ENCODE data around the gene TXNRD2. TPM values are rescaled to one million over a fixed set of nuclear protein-coding genes. Genes with fewer than 3 reads are reported as not detected.

TXNRD2 gene
- 47.6 and 104 TPM in 2 replicates for total RNA-seq

DNA sequence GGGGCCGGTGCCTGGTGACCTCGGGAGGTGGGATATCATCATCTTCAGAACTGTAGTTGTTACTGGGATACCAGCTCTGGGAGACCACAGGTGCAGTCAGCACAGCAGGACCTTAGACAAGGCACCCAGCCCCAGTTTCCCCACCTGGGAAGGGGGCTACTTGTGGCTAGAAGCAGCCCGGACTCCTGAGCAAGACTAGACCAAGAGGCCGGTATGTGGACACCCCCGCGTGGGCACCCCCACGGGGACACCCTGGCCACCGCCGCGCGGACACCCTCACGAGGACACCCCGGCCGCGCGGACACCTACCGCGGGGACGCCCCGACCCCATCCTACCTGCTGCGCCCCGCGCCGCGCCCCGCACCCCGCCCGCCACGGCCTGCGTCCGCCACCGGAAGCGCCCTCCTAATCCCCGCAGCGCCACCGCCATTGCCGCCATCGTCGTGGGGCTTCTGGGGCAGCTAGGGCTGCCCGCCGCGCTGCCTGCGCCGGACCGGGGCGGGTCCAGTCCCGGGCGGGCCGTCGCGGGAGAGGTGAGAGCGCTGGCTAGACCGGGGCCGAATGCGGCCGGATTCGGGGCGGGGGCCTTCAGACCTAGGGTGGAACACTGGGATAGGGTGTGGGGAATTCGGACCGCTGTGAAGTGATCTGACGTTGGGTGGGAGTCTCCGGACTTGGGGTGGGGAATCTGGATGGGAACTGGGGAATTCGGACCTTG, at the start of gene TXNRD2, which contains the start of gene COMT:
Gene TXNRD2, minus strand, starts transcription at position 454 of the 718 bp plus-strand sequence. Its CDS starts 15 bp downstream, at position 439.
Gene COMT, plus strand, starts transcription at position 408 of the 718 bp plus-strand sequence. CDS start 20,755 bp downstream, outside the sequence.
- no peak for DNase-seq (ENCODE audit: extremely low read depth, low read depth, low spot score)

DNA sequence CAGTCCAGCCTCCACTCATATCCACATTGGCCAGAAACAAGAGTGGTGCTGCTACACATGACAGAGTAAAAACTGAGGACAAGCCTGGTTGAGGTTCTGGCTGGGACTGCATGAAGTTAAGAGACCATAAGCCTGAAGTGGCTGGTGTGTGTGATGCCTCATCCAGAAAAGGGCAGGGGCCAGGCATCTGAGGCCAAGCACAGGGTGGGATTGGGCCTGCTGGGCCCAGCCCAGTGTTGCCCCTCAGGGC, 49.7 kb upstream of the TXNRD2 start:
- DNase-seq (ENCODE audit: extremely low read depth, low read depth, low spot score): no peak

DNA sequence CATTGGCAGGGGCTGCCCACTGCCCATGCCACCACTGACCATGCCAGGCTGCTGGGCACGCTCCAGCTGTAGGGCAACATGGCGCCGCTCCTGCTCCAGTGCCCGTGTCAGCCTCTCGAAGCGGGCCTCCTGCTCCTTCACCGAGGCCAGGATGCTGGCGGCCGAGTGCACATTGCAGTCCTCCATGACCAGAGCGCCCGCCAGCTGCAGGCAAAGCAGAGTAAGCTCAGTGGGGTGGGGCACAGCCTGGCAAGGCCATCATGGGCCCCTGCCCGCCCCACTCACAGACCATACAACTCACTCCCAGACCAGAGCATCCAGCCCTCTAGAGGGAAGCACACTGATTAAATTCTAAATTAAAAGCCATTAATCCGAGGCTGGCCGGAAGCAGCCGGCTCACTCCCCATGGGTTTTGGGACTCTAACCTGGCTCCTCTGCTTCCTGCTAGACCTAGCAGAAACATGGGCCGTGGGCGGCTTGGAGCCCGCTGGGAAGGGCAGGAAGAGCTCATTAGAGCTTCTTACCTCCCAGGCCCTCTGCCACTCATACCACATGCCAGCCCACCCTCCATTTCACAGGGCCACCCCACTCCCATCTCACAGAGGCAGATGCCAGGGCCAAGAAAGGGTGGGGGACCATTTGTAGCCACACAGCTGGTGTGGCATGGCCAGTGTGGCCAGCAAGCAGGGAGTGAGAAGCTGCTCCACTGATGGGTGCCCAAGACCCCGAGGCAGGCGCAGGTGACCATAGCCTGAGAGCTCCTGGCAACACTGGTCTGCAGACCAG, 49.2 kb upstream of the TXNRD2 start:
- no peak for DNase-seq (ENCODE audit: extremely low read depth, low read depth, low spot score)

GRCh38 chr22:19990188-19990587, 48.6 kb upstream of the TXNRD2 start:
- DNase-seq (ENCODE audit: extremely low read depth, low read depth, low spot score): no peak

GRCh38 chr22:19989725-19990067, 48.1 kb upstream of the TXNRD2 start:
- DNase-seq (ENCODE audit: extremely low read depth, low read depth, low spot score): no peak

DNA sequence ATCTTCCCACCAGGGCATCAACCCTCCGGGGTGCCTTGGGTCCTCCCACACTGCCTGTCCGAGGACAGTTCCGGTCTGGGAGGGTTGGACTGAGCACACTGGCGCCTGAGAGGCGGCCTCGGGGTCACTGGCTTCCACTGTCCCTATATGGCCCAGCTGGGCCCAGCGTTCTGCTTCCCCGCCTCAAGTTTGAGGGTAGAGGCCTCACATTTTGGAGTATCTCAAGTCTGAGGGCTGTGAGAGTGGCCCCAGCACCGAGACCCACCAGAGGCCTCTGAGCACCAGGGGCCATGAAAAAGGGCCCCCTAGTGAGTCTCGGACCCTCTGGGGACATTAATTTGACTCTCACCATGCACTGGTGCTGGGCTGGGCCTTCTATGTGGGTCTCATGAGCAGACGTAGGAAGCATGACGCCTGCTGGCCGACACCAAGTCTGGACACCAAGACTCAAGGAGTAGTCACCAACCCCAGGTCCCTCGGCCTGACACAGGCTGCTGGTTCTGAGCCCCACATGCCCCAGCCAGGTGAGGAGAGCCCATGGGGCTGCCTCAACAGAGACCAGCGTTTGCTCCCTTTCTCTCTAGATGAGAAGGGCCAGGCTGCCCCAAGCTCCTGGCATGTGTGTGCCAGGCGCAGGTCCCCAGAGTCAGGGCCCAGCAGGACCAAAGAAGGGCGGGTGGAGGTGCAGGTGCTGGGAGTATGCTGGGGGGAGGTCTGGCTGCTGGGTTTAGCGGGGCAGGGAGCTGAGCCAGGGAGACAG, 47.5 kb upstream of the TXNRD2 start:
- no peak for DNase-seq (ENCODE audit: extremely low read depth, low read depth, low spot score)

- no peak for DNase-seq (ENCODE audit: extremely low read depth, low read depth, low spot score)
Observed at GRCh38 chr22:19988331-19988808, 46.8 kb upstream of the TXNRD2 start.

DNA sequence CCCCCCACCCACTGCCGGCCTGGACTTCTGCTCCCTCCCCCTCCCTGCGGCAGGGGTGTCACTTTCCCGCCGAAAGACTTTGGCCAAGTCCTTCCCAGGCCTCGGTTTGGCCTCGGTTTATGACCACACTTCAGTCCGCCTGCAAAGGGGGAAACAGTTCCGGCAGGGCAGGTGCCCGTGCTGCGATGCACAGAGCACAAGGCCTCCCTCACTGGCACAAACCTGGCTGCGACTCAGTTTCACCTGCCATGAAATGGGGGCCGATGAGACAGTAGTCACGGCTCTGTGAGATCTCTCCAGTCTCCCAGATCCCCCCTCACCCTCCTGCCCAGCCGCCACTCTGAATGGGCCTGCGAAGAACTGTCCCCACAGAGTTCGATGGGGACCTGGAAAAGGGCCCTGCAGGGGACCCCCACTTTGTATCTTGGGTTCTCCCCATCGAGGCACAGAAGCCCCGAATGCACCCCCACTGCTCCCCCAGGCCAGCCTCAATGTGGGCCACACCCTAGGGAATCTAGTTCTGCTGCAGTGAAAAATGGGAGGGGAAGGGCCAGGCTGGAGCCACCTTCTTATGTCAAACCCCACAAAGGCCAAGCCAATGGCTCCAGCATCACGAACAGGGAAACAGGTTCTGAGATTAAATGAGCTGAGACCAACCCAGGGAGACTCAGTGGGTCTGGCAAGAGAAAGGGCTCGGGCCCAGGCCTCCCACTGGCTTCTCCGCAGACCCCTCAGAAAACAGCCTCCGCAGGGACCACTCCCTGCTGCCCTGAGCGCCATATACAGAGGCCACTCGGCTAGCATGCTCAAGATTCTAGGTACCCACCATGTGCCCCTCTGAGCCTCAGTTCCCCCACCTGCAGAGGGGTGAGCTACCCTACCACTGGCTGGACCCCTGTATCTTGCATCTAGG, 46.0 kb upstream of the TXNRD2 start:
- DNase-seq (ENCODE audit: extremely low read depth, low read depth, low spot score): no peak

DNA sequence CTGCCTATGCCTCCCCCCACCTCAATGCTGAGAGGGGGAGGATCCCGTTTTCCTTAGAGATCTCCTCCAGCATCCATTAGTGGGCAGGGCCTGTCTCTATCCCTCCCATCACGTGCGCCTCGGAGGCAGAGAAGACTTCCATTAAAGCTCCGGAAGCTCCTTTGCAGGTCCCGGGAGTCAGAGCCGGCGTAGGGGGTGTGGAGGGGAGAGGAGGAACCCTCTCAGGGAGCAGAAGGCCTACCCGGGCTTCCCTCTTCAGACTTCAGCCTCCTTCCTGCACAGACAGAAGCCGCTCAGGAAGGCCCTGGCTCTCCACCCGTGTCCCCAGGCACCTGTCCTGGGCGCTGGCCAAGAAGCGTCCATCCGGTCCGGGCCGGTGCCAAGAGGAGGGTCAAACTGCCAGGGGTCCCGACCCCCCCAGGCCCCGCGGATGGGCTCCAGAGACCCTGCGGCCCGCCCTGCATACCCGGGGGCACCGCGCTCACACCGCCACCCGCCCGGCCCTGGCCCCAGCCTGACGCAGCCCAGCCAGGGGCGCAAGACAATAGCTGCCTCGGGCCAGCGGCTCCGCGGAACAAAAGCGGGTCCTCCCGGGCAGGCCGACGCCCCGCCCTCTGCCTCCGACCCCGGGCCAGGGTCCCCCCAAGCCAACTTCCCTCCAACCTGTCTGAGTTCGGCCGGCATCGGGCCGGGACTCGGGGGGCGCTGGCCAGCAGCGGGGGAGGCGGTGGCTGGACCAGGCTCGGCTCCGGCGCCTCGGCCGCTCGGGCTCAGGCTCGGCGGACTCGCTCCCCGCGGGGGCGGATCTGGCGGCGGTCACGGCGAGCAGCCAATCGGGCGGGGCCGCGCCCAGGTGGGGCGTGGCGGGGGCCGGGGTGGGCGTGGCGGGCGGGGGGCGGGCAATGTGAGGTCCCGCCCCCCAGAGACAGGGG, 45.1 kb upstream of the TXNRD2 start:
- no peak for DNase-seq (ENCODE audit: extremely low read depth, low read depth, low spot score)

GRCh38 chr22:19986011-19986409, 44.4 kb upstream of the TXNRD2 start:
- DNase-seq (ENCODE audit: extremely low read depth, low read depth, low spot score): no peak

- DNase-seq (ENCODE audit: extremely low read depth, low read depth, low spot score): no peak
Observed at GRCh38 chr22:19984851-19985811, 43.5 kb upstream of the TXNRD2 start.

- no peak for DNase-seq (ENCODE audit: extremely low read depth, low read depth, low spot score)
Observed at GRCh38 chr22:19984201-19984753, 42.7 kb upstream of the TXNRD2 start.

GRCh38 chr22:19983741-19984140, 42.1 kb upstream of the TXNRD2 start:
- no peak for DNase-seq (ENCODE audit: extremely low read depth, low read depth, low spot score)

DNA sequence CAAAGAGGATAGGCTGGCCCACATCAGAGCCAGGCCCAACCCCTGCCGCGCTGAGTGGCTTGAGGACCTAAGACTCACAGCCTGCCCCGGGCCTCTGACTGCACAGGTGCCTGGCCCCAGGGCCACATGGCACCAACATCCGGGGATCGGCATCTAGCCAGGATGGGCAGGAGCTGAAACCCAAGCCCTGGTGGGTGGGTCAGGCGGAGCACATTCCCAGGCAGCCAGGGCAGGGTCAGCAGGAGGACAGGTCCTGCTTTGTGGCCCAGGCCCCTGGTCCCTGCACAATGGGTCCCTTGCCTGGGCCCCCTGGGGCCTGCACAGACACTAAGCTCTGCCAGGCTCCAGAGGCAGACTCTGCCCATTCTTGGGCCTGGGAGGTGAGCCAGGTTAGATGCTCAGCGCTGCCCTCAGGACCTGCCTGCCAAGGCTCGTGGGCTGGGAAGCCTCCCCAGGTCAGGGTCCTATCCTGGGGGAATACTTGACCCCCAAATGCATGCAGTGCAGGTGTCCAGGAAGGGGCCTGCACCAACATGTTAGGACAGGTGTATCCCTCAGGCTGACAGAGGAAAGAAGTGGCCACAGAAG, 41.5 kb upstream of the TXNRD2 start:
- DNase-seq (ENCODE audit: extremely low read depth, low read depth, low spot score): no peak

- DNase-seq (ENCODE audit: extremely low read depth, low read depth, low spot score): no peak
Observed at GRCh38 chr22:19981961-19982920, 40.6 kb upstream of the TXNRD2 start.

- DNase-seq (ENCODE audit: extremely low read depth, low read depth, low spot score): no peak
Observed at GRCh38 chr22:19981171-19981960, 39.7 kb upstream of the TXNRD2 start.

Measured in glomerular endothelial cell (primary cell).